ENCODE measurements around the gene ZNF503.

ZNF503 gene

GRCh38 chr10:75422913-75423312, 21.3 kb upstream of the ZNF503 start:
- TF ChIP-seq CTCF (IDR thresholded peaks at IDR 0.05), result no peak

DNA sequence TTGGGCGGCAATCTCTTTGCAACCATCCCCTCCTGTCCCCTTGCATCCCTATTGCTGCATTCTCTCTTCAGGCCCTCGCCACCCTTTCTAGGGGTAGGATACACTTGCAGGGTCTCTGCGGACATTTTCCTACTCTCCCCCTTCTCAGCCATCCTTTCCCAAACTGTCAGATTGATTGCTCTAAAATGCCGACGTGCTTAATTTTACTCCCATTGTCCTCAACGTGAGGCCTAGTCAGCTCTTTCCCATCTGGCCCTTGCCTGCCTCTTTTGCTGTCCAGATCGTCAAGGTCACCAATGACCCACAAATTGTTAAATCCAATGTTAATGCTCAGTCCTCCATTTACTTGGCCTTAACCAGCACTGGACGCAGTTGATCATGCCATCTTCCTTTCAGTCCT, 17.1 kb upstream of the ZNF503 start:
- TF ChIP-seq CTCF (IDR thresholded peaks at IDR 0.05), result no peak

- TF ChIP-seq CTCF (IDR thresholded peaks at IDR 0.05), result no peak
These were observed 16.7 kb upstream of the ZNF503 start for GRCh38 chr10:75418293-75418692.

DNA sequence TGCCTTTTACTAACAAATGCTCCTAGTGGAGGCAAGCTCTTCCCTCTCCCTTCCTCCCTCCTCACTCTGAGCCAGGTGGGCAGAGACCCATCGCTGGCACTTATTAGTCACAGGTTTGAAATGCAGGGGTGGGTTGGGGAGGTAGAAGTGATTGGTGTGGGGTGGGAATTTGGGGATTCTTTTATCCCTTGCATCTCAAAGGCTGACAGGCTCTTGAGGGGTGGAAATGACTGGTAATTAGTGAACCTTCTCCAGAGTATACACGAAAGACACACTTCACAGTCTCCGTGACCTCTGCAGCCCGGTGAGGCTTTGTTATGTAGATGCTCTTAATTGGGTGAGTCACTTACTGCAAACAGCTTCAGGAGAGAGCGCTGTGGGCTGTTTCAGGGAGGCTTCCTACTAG, 16.0 kb upstream of the ZNF503 start:
- TF ChIP-seq CTCF (IDR thresholded peaks at IDR 0.05), result no peak

DNA sequence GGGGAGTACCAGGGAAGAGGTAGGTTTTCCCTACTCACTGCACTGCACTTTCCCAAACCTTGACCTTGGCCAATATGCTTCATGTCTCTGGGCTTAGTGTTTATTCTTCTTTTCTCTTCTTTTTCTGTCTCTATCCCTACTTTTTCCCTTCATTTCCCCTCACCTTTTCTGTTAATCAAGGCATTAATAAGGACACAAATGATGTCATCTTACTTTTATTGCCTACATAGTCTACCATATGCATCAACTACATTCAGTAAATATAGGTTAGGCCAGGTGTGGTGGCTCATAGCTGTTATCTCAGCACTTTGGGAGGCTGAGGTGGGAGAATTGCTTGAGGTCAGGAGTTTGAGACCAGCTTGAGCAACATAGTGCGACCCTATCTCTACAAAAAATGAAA, 13.0 kb upstream of the ZNF503 start:
- TF ChIP-seq CTCF (IDR thresholded peaks at IDR 0.05), result no peak

DNA sequence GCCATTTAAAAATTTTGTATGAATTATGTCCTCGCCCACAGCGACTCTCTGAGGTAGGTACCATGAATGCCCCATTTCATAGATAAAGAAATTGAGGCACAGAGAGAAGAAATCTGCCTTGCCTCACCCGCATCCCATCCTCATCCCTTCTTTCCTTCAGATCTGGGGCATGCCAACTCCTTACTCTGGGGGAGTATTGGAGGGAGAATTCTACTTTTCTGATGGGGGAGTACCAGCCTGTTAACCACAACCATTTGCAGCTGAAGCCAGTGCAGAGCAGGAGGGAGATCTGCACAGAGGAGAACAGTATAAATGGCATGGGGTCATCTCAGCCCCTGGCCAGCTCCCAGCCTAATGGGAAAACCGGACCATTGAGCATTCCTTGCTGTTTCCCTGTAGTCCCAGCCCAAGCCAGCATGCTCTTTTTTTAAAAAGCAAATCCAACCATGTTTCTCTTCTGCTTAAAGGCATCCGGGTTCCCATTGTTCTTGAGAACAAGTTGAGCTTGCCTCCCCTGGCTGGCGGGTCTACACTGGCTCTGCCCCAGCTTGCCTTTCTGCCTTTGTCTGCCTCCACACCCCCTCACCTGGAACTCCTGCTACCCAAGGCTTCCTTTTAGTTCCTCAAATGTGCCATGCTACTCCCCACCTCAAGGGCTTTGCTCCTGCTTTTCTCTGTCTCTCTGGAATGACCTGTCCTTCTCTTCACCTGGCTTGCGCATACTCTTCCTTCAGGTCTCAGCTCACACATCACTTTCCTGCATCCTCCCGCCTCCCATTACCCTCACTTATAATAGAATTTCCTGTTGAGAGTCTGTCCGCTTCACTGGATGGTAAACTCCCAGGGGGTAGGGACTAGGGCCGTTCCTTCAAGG, 8.8 kb upstream of the ZNF503 start:
- no peak for TF ChIP-seq CTCF (IDR thresholded peaks at IDR 0.05)

- TF ChIP-seq CTCF (IDR thresholded peaks at IDR 0.05), result no peak
These were observed 7.6 kb upstream of the ZNF503 start for GRCh38 chr10:75408911-75409885.
